Mesendoderm (in vitro differentiated cells): ENCODE results near the gene CCNL2.

Experiments used
- DNase-seq: peaks from one replicate; pipeline ENCODE4 v3.0.0; 2013
- H2AK5ac ChIP-seq: 2 replicates; pipeline ENCODE4 v1.6.1; 2013; ENCODE audit warnings: low read length, inconsistent platforms
- H2BK120ac ChIP-seq: 2 replicates; pipeline ENCODE4 v1.6.1; 2013; ENCODE audit warnings: low read depth, mild to moderate bottlenecking, low read length, moderate library complexity, mixed read lengths
- H2BK15ac ChIP-seq: replicated peaks from 2 replicates; pipeline ENCODE4 v1.6.1; 2013; ENCODE audit warnings: low read depth, mild to moderate bottlenecking, moderate library complexity
- H2BK5ac ChIP-seq: 2 replicates; pipeline ENCODE4 v1.6.1; 2013; ENCODE audit warnings: low read length, inconsistent platforms
- H3K18ac ChIP-seq: 2 replicates; pipeline ENCODE4 v1.6.1; 2013; ENCODE audit warnings: mild to moderate bottlenecking, low read length, mixed read lengths
- H3K23ac ChIP-seq: one replicate; pipeline ENCODE4 v1.6.1; 2013; ENCODE audit warnings: low read length
- H3K27ac ChIP-seq: 2 replicates; pipeline ENCODE4 v1.5.1; 2013; ENCODE audit warnings: low read depth, mild to moderate bottlenecking, inconsistent platforms, low read length, moderate library complexity
- H3K27me3 ChIP-seq: 2 replicates; pipeline ENCODE4 v1.6.1; 2013; ENCODE audit warnings: low read length, control low read depth, mild to moderate bottlenecking, inconsistent platforms; ENCODE audit not compliant: insufficient read depth, poor library complexity
- H3K36me3 ChIP-seq: 2 replicates; pipeline ENCODE4 v1.6.1; 2013; ENCODE audit warnings: low read length, inconsistent platforms; ENCODE audit not compliant: control insufficient read depth, insufficient read depth
- H3K4ac ChIP-seq: one replicate; pipeline ENCODE4 v1.6.1; 2013; ENCODE audit warnings: low read depth, mild to moderate bottlenecking, low read length, moderate library complexity
- H3K4me1 ChIP-seq: 2 replicates; pipeline ENCODE4 v1.6.1; 2013; ENCODE audit warnings: low read depth, low read length, inconsistent platforms; ENCODE audit not compliant: control insufficient read depth
- H3K4me2 ChIP-seq: 2 replicates; pipeline ENCODE4 v1.6.1; 2013; ENCODE audit warnings: low read length
- H3K4me3 ChIP-seq: 2 replicates; pipeline ENCODE4 v1.5.1; 2013; ENCODE audit warnings: mild to moderate bottlenecking, low read length
- H3K56ac ChIP-seq: one replicate; pipeline ENCODE4 v1.6.1; 2013; ENCODE audit warnings: low read length
- H3K79me1 ChIP-seq: 2 replicates; pipeline ENCODE4 v1.6.1; 2013; ENCODE audit warnings: low read length, inconsistent platforms
- H3K79me2 ChIP-seq: 2 replicates; pipeline ENCODE4 v1.6.1; 2013; ENCODE audit warnings: mild to moderate bottlenecking, low read length; ENCODE audit not compliant: control insufficient read depth, insufficient read depth
- H3K9ac ChIP-seq: 2 replicates; pipeline ENCODE4 v1.6.1; 2013; ENCODE audit warnings: low read length, inconsistent platforms
- H4K5ac ChIP-seq: one replicate; pipeline ENCODE4 v1.6.1; 2013; ENCODE audit warnings: low read length
- H4K8ac ChIP-seq: one replicate; pipeline ENCODE4 v1.6.1; 2013; ENCODE audit warnings: low read depth, mild to moderate bottlenecking, control low read depth, low read length, moderate library complexity
- WGBS: extraction: QIAGEN DNeasy Blood & Tissue Kit; methylation state at CpG from one replicate; pipeline ENCODE4 v1.1.7; 2013; ENCODE audit warnings: low lambda C conversion rate, missing lambda C conversion rate; ENCODE audit not compliant: insufficient coverage; ENCODE audit errors: extremely low coverage; 5-methylcytosine and 5-hydroxymethylcytosine counted together

CCNL2 gene

DNA sequence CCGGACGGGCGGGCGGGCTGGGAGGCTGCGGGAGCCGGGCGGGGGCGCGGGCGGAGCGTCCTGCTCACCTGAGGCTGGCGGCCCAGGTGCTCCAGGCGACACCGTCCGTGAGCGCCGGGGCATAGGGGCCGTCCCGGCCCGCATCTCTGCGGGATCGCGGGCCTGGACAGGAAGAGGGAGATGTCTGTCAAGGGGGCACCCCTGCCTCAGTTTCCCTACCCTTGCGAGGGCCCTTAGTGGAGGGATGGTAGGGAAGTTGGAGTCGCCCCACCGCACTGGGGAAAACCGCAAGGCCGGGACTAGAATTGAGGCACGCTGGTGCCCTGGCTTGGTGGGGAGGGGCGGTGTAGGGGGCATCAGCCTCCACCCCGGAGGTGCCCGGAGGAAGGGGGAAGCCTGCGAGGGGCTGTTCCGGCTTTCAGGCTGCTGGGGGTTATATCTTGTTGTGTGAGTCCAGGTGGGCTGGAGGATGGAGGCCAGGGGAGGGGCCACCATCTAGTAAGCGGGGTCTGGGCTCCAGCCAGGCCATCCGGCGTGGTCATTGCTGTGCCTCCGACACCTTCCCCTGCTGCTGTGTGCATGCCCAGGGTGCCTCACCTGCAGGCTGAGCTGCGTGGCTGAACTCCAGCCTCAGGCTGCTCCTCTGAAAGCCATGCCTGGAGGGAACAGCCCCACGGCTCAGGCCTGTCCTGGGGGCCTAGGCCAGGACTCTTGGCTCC, 36.9 kb upstream of the CCNL2 start:
- peak overlapping the region; percentile 65 for H3K4me3 ChIP-seq
- peak overlapping the region; percentile 86 for H3K9ac ChIP-seq
- H3K27me3 ChIP-seq, result no peaks in the 10 kb centered on the region
- H3K27ac ChIP-seq, result no peak overlapping the region
- H4K8ac ChIP-seq, result no peak overlapping the region
- H3K36me3 ChIP-seq, result no peaks in the 10 kb centered on the region
- H3K4me1 ChIP-seq, result peaks cover 15% of the 10 kb centered on the region
- no peak overlapping the region for H2BK5ac ChIP-seq
- H3K56ac ChIP-seq, result peak overlapping the region; percentile 86
- H3K79me1 ChIP-seq, result peaks cover 3% of the 10 kb centered on the region
- DNase-seq, result no peak
- no CpG with 5 or more reads among the region's 40 CpGs for WGBS
- H3K23ac ChIP-seq, result peak overlapping the region; percentile 45
- no peak overlapping the region for H2AK5ac ChIP-seq
- peak overlapping the region; percentile 61 for H3K4ac ChIP-seq
- no peak overlapping the region for H4K5ac ChIP-seq
- H2BK120ac ChIP-seq, result no peak overlapping the region
- H3K79me2 ChIP-seq, result peaks cover 19% of the 10 kb centered on the region
- no peak overlapping the region for H2BK15ac ChIP-seq
- H3K4me2 ChIP-seq, result peak overlapping the region; percentile 90
- H3K18ac ChIP-seq, result no peak overlapping the region

DNA sequence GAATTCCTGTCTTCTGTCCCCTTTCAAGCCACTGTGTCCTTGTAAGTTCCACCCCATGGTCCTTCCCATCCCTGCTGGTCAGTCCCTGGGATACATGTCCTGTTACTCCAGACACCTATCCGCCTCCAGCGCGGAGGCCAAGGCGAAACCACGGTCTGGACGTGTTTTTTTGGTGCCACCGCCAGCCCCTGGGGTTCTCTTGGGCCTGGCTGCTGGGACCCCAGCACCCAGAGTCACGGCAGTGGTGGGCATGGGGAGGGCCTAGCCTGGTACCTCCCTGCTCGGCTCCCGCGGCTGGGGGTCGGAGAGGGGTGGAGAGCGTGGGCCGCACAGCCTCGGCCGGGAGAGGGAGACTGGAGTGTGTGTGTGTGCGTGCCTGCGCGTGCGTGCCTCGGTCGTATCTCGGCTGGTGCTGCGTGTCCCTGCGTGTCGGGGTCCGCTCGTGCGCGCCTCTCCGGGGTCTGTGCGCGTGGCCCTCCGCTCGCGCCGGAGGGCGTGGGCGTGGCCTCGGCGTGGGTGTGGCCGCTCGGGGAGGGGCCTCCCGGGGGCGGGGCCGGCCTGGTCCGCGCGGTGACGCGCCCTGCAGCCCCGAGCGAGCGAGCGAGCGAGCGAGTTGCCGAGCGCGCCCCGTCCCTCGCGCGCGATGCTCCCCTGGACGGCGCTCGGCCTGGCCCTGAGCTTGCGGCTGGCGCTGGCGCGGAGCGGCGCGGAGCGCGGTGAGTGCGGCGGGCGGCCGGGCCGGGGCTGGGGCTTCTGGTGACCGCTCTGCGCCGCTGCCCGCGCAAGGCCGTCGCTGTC, 36.2 kb upstream of the CCNL2 start, which contains the start of gene VWA1:
Gene VWA1 (plus strand): TSS at position 585 of the 798 bp plus-strand sequence. CDS start 59 bp downstream, at position 644.
- peak; percentile 72 for DNase-seq
- peaks cover 19% of the 10 kb centered on the region for H3K79me2 ChIP-seq
- H3K18ac ChIP-seq, result peak within 1 kb of the TSS; percentile 32
- H2AK5ac ChIP-seq, result peak within 1 kb of the TSS; percentile 6
- H4K8ac ChIP-seq, result no peak within 1 kb of the TSS
- H3K4me2 ChIP-seq, result peak within 1 kb of the TSS; percentile 90
- H3K4ac ChIP-seq, result peak within 1 kb of the TSS; percentile 84
- H2BK5ac ChIP-seq, result peak within 1 kb of the TSS; percentile 81
- peak within 1 kb of the TSS; percentile 97 for H3K27ac ChIP-seq
- no peak within 1 kb of the TSS for H2BK15ac ChIP-seq
- WGBS, result no CpG with 5 or more reads among the region's 89 CpGs
- peak within 1 kb of the TSS; percentile 65 for H3K4me3 ChIP-seq
- H3K9ac ChIP-seq, result peak within 1 kb of the TSS; percentile 86
- H3K36me3 ChIP-seq, result no peaks in the 10 kb centered on the region
- no peaks in the 10 kb centered on the region for H3K27me3 ChIP-seq
- H3K56ac ChIP-seq, result peak within 1 kb of the TSS; percentile 88
- H4K5ac ChIP-seq, result no peak within 1 kb of the TSS
- H3K4me1 ChIP-seq, result peaks cover 15% of the 10 kb centered on the region
- H3K23ac ChIP-seq, result peak within 1 kb of the TSS; percentile 45
- H3K79me1 ChIP-seq, result peaks cover 3% of the 10 kb centered on the region
- no peak within 1 kb of the TSS for H2BK120ac ChIP-seq

GRCh38 chr1:1434824-1435105, 35.6 kb upstream of the CCNL2 start:
- H3K9ac ChIP-seq, result peak overlapping the region; percentile 75
- peaks cover 15% of the 10 kb centered on the region for H3K4me1 ChIP-seq
- H3K79me1 ChIP-seq, result peaks cover 3% of the 10 kb centered on the region
- DNase-seq, result no peak
- H3K27me3 ChIP-seq, result no peaks in the 10 kb centered on the region
- peak overlapping the region; percentile 6 for H2AK5ac ChIP-seq
- WGBS, result no CpG with 5 or more reads among the region's 4 CpGs
- H2BK15ac ChIP-seq, result no peak overlapping the region
- peaks cover 19% of the 10 kb centered on the region for H3K79me2 ChIP-seq
- H4K8ac ChIP-seq, result no peak overlapping the region
- H3K4me2 ChIP-seq, result peak overlapping the region; percentile 75
- no peaks in the 10 kb centered on the region for H3K36me3 ChIP-seq
- H3K4ac ChIP-seq, result peak overlapping the region; percentile 84
- no peak overlapping the region for H4K5ac ChIP-seq
- H2BK120ac ChIP-seq, result no peak overlapping the region
- peak overlapping the region; percentile 97 for H3K27ac ChIP-seq
- H3K4me3 ChIP-seq, result no peak overlapping the region
- peak overlapping the region; percentile 88 for H3K56ac ChIP-seq
- peak overlapping the region; percentile 32 for H3K18ac ChIP-seq
- H2BK5ac ChIP-seq, result peak overlapping the region; percentile 81
- H3K23ac ChIP-seq, result no peak overlapping the region

GRCh38 chr1:1434131-1434823, 35.1 kb upstream of the CCNL2 start:
- Histone ChIP-seq H3K4ac (peak overlapping the region; percentile 84), H3K36me3 (no peaks in the 10 kb centered on the region), H3K79me1 (peaks cover 3% of the 10 kb centered on the region), H2BK15ac (no peak overlapping the region), H4K5ac (no peak overlapping the region), H2BK5ac (peak overlapping the region; percentile 88), H3K9ac (peak overlapping the region; percentile 75), H3K27ac (peak overlapping the region; percentile 97), H3K4me2 (peak overlapping the region; percentile 75), H3K23ac (peak overlapping the region; percentile 67), H3K4me1 (peaks cover 15% of the 10 kb centered on the region), H3K4me3 (no peak overlapping the region), H3K27me3 (no peaks in the 10 kb centered on the region), H3K79me2 (peaks cover 19% of the 10 kb centered on the region), H2BK120ac (peak overlapping the region; percentile 32), H4K8ac (no peak overlapping the region), H2AK5ac (no peak overlapping the region), H3K56ac (peak overlapping the region; percentile 88), H3K18ac (peak overlapping the region; percentile 32)
- WGBS, result no CpG with 5 or more reads among the region's 32 CpGs
- DNase-seq, result peak; percentile 91

- Histone ChIP-seq H2BK120ac (peak overlapping the region; percentile 32), H3K4me1 (peaks cover 15% of the 10 kb centered on the region), H4K5ac (no peak overlapping the region), H3K79me2 (peaks cover 19% of the 10 kb centered on the region), H3K27ac (peak overlapping the region; percentile 97), H3K18ac (peak overlapping the region; percentile 32), H4K8ac (no peak overlapping the region), H2BK5ac (peak overlapping the region; percentile 88), H3K56ac (peak overlapping the region; percentile 88), H3K79me1 (peaks cover 3% of the 10 kb centered on the region), H3K4me2 (peak overlapping the region; percentile 18), H3K23ac (peak overlapping the region; percentile 67), H2AK5ac (peak overlapping the region; percentile 78), H3K27me3 (no peaks in the 10 kb centered on the region), H3K4me3 (no peak overlapping the region), H3K4ac (peak overlapping the region; percentile 76), H3K36me3 (no peaks in the 10 kb centered on the region), H3K9ac (peak overlapping the region; percentile 75), H2BK15ac (no peak overlapping the region)
- WGBS, result no CpG with 5 or more reads among the region's 12 CpGs
- peak; percentile 84 for DNase-seq
These were observed 34.6 kb upstream of the CCNL2 start for GRCh38 chr1:1433804-1434130.
